Mesothelial cell of epicardium (in vitro differentiated cells): ENCODE measurements around the gene HSPA12A. TPM values are rescaled to one million over a fixed set of nuclear protein-coding genes. Genes with fewer than 3 reads are reported as not detected.

Experiments used
- DNase-seq, 2 experiments: peaks; one replicate each; pipeline ENCODE4 v3.0.0; 2021; ENCODE audit warnings: low spot score in 2 of 2; ENCODE audit not compliant: unreplicated experiment in 2 of 2
- H3K27ac Mint-ChIP-seq: 2 replicates; pipeline ENCODE4 v1.8.0; 2021; ENCODE audit warnings: mixed read lengths
- H3K27me3 Mint-ChIP-seq: 2 replicates; pipeline ENCODE4 v1.8.0; 2021; ENCODE audit warnings: low read depth, mixed read lengths
- H3K36me3 Mint-ChIP-seq: 2 replicates; pipeline ENCODE4 v1.8.0; 2021; ENCODE audit warnings: mixed read lengths
- H3K4me1 Mint-ChIP-seq: 2 replicates; pipeline ENCODE4 v1.8.0; 2021; ENCODE audit warnings: mixed read lengths
- H3K4me3 Mint-ChIP-seq: 2 replicates; pipeline ENCODE4 v1.8.0; 2021; ENCODE audit warnings: mild to moderate bottlenecking, moderate library complexity, mixed read lengths
- H3K9me3 Mint-ChIP-seq: 2 replicates; pipeline ENCODE4 v1.8.0; 2021; ENCODE audit warnings: mixed read lengths
- CTCF ChIP-seq: fragments of 200-600 bp; sonication (generic); IDR thresholded peaks from one replicate; pipeline ENCODE4 v1.5.0; 2021; ENCODE audit warnings: antibody characterized with exemption; ENCODE audit not compliant: unreplicated experiment
- total RNA-seq: library from RNA; stranded (reverse); gene quantifications from 3 replicates; pipeline ENCODE4 v1.2.1, GENCODE V29; 2021

Gene HSPA12A
- total RNA-seq, 1 donor from 2014 or later, result 11.8 TPM

- no peak for TF ChIP-seq CTCF
- Mint-ChIP-seq H3K4me1 (no peaks in the 10 kb centered on the region), H3K9me3 (peaks cover 34% of the 10 kb centered on the region), H3K36me3 (no peaks in the 10 kb centered on the region), H3K27me3 (peaks cover 48% of the 10 kb centered on the region), H3K27ac (no peak overlapping the region), H3K4me3 (no peak overlapping the region)
- DNase-seq, result no peak
Measured at GRCh38 chr10:116648903-116649302, 93.5 kb downstream of the HSPA12A start.

GRCh38 chr10:116646502-116646901 is 95.9 kb downstream of the HSPA12A start:
- no peaks in the 10 kb centered on the region for H3K36me3 Mint-ChIP-seq
- peaks cover 30% of the 10 kb centered on the region for H3K9me3 Mint-ChIP-seq
- H3K4me3 Mint-ChIP-seq, result no peak overlapping the region
- no peaks in the 10 kb centered on the region for H3K4me1 Mint-ChIP-seq
- no peak for TF ChIP-seq CTCF
- no peak for DNase-seq
- H3K27me3 Mint-ChIP-seq, result peaks cover 49% of the 10 kb centered on the region
- no peak overlapping the region for H3K27ac Mint-ChIP-seq

DNA sequence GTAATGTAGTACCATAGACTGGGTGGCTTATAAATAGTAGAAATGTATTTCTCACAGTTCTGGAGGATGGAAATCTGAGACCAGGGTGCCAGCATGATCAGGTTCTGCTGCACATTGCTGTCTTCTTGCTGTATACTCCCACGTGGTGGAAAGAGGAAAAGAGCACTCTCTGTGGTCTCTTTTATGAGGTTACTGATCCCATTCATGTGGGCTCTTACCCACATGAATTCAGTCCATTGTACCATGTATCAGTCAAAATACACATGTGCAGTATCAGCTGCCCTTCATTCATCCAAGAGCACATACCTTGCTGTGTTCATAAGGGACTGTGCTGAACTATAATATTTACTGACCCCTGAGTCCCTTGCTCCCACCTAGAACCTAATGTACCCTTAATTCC is 104.5 kb downstream of the HSPA12A start:
- H3K4me1 Mint-ChIP-seq, result no peaks in the 10 kb centered on the region
- H3K4me3 Mint-ChIP-seq, result no peak overlapping the region

DNA sequence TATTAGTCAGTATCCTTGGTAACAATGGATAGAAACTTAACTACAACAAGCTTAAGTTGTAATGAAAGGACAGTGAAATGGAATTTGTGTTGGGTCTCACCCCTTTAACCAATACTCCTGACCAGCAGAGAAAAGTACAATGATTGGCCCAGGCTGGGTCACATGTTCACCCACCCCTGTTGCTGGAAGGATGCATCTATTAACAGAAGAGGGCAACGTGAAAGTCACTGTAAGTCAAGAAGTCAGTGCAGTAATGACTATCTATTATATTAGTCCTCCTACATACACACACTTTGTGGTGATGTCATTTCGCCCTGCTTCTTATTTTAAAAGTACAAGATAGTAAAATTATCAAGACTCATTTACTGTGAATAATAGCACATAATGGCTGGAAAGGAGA is 105.4 kb downstream of the HSPA12A start:
- H3K27me3 Mint-ChIP-seq, result peaks cover 32% of the 10 kb centered on the region
- DNase-seq, result no peak
- H3K27ac Mint-ChIP-seq, result no peak overlapping the region
- no peaks in the 10 kb centered on the region for H3K4me1 Mint-ChIP-seq
- no peak for TF ChIP-seq CTCF
- no peak overlapping the region for H3K4me3 Mint-ChIP-seq
- no peaks in the 10 kb centered on the region for H3K36me3 Mint-ChIP-seq
- H3K9me3 Mint-ChIP-seq, result peaks cover 15% of the 10 kb centered on the region

More for the DNA sequence above, 104.5 kb downstream of the HSPA12A start:
- no peak for TF ChIP-seq CTCF
- no peak overlapping the region for H3K27ac Mint-ChIP-seq
- H3K9me3 Mint-ChIP-seq, result peaks cover 15% of the 10 kb centered on the region
- H3K36me3 Mint-ChIP-seq, result no peaks in the 10 kb centered on the region
- H3K27me3 Mint-ChIP-seq, result peaks cover 39% of the 10 kb centered on the region
- no peak for DNase-seq

- Mint-ChIP-seq H3K36me3 (no peaks in the 10 kb centered on the region), H3K27me3 (peaks cover 29% of the 10 kb centered on the region), H3K27ac (no peak overlapping the region), H3K4me1 (no peaks in the 10 kb centered on the region), H3K4me3 (no peak overlapping the region), H3K9me3 (peaks cover 15% of the 10 kb centered on the region)
- no peak for DNase-seq
- TF ChIP-seq CTCF, result no peak
Measured at GRCh38 chr10:116636385-116636784, 106.0 kb downstream of the HSPA12A start.
